GM23338 (cell line): ENCODE results near the gene BTRC.

Experiments used
- EZH2 ChIP-seq: fragments of 200-600 bp; sonication (generic); IDR thresholded peaks from one replicate; pipeline ENCODE4 v1.8.0; 2017; ENCODE audit warnings: antibody characterized with exemption, mild to moderate bottlenecking, low read depth; ENCODE audit not compliant: unreplicated experiment
- EZH2phosphoT487 ChIP-seq: fragments of 200-600 bp; sonication (generic); IDR thresholded peaks from one replicate; pipeline ENCODE4 v1.8.1; 2018; ENCODE audit warnings: antibody characterized with exemption; ENCODE audit not compliant: unreplicated experiment
- TF ChIP-seq, protein P1 (sequence below): IDR thresholded peaks from one replicate; pipeline ENCODE4 v1.6.1; 2018; ENCODE audit warnings: antibody characterized with exemption; ENCODE audit not compliant: unreplicated experiment

DNA sequence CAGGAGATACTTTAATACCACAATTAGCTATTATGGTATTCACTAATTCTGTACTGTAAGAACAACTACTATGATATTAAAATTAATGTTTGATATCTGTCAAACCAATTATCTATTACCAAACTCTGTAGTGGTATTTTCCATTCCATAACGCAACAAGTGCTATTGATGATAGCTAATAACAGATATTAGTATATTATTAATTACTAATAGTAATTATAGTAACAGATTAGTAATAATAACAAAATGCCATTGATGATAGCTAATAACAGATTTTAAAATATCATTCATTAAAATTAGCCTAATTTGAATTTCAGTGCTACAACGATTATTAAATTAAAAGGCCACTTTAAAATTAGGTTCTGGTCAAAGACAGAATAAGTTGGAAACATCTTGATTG lies 93.5 kb downstream of the BTRC start:
- no peak for TF ChIP-seq EZH2phosphoT487
- no peak for TF ChIP-seq EZH2
- TF ChIP-seq, protein P1, sequence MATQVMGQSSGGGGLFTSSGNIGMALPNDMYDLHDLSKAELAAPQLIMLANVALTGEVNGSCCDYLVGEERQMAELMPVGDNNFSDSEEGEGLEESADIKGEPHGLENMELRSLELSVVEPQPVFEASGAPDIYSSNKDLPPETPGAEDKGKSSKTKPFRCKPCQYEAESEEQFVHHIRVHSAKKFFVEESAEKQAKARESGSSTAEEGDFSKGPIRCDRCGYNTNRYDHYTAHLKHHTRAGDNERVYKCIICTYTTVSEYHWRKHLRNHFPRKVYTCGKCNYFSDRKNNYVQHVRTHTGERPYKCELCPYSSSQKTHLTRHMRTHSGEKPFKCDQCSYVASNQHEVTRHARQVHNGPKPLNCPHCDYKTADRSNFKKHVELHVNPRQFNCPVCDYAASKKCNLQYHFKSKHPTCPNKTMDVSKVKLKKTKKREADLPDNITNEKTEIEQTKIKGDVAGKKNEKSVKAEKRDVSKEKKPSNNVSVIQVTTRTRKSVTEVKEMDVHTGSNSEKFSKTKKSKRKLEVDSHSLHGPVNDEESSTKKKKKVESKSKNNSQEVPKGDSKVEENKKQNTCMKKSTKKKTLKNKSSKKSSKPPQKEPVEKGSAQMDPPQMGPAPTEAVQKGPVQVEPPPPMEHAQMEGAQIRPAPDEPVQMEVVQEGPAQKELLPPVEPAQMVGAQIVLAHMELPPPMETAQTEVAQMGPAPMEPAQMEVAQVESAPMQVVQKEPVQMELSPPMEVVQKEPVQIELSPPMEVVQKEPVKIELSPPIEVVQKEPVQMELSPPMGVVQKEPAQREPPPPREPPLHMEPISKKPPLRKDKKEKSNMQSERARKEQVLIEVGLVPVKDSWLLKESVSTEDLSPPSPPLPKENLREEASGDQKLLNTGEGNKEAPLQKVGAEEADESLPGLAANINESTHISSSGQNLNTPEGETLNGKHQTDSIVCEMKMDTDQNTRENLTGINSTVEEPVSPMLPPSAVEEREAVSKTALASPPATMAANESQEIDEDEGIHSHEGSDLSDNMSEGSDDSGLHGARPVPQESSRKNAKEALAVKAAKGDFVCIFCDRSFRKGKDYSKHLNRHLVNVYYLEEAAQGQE, result no peak
